HG02588 (cell line): ENCODE data around the gene NSUN4.

Experiments used
- ATAC-seq: cut with Tn5 transposase; IDR thresholded peaks from one replicate; pipeline ENCODE4 v1.9.1; 2021; ENCODE audit warnings: mild to moderate bottlenecking, moderate library complexity; ENCODE audit not compliant: unreplicated experiment

NSUN4 gene

GRCh38 chr1:46404482-46405196 is 64.0 kb downstream of the NSUN4 start:
- ATAC-seq = no peak

- no peak for ATAC-seq
These were observed 64.6 kb downstream of the NSUN4 start for GRCh38 chr1:46405197-46405555.

GRCh38 chr1:46405724-46406123 is 65.1 kb downstream of the NSUN4 start:
- ATAC-seq = no peak

GRCh38 chr1:46406881-46407608 is 66.4 kb downstream of the NSUN4 start:
- ATAC-seq = no peak

GRCh38 chr1:46407636-46408035 is 67.0 kb downstream of the NSUN4 start:
- no peak for ATAC-seq

- no peak for ATAC-seq
These were observed 67.9 kb downstream of the NSUN4 start for GRCh38 chr1:46408356-46409062.

GRCh38 chr1:46409063-46409372 is 68.4 kb downstream of the NSUN4 start:
- no peak for ATAC-seq

- ATAC-seq = no peak
These were observed 69.8 kb downstream of the NSUN4 start for GRCh38 chr1:46410156-46411009.

- ATAC-seq = no peak
These were observed 70.4 kb downstream of the NSUN4 start for GRCh38 chr1:46411010-46411405.
